Measurements from ENCODE around the gene LBHD1. TPM values are rescaled to one million over a fixed set of nuclear protein-coding genes. Genes with fewer than 3 reads are reported as not detected.

Gene LBHD1
- total RNA-seq, 1 donor from 2014 or later = 6.1 TPM

DNA sequence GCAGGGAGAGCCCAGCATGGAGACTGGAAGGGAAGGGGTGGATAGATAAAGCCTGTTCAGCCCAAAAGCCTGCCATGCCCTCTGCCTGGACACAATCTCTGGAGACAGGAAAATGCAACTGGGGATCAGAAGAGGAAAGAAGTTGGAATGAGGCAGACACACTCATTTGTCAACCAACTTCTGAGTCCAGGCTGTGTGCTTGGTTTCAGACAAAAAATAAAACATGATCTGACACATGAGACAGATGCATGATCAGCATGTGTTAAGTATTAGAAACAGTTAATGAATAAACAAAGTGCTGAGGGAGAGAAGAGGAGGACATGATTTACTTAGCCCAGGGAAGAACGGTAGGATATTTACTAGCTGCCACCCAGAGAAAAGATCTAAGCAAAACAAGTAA is 16.4 kb upstream of the LBHD1 start:
- TF ChIP-seq CTCF (IDR thresholded peaks at IDR 0.05) = no peak
- Histone ChIP-seq H3K27ac (no peak overlapping the region), H3K27me3 (peaks cover 9% of the 10 kb centered on the region), H3K9me3 (no peaks in the 10 kb centered on the region), H3K36me3 (peaks cover 32% of the 10 kb centered on the region), H3K4me1 (no peaks in the 10 kb centered on the region), H3K4me3 (peak overlapping the region; percentile 19)
- intact Hi-C loops (cut with DNase I) = no loop called here
- ATAC-seq (no peak), DNase-seq (no peak)

- no peak for DNase-seq
- H3K4me1 ChIP-seq = no peaks in the 10 kb centered on the region
- no peaks in the 10 kb centered on the region for H3K9me3 ChIP-seq
- peaks cover 25% of the 10 kb centered on the region for H3K36me3 ChIP-seq
- no peak overlapping the region for H3K27ac ChIP-seq
- intact Hi-C loops (cut with DNase I) = no loop called here
- H3K27me3 ChIP-seq = peaks cover 9% of the 10 kb centered on the region
- TF ChIP-seq CTCF (IDR thresholded peaks at IDR 0.05) = no peak
- peak overlapping the region; percentile 19 for H3K4me3 ChIP-seq
- peak; percentile 46 for ATAC-seq
Measured at GRCh38 chr11:62687508-62688396, 15.7 kb upstream of the LBHD1 start.

- intact Hi-C loops (cut with DNase I) = no loop called here
Measured at GRCh38 chr11:62682518-62682917, 10.5 kb upstream of the LBHD1 start.

GRCh38 chr11:62680825-62681240 is 8.8 kb upstream of the LBHD1 start:
- no peak overlapping the region for H3K4me3 ChIP-seq
- H3K4me1 ChIP-seq = peaks cover 24% of the 10 kb centered on the region
- TF ChIP-seq CTCF (IDR thresholded peaks at IDR 0.05) = peak; percentile 58
- H3K27ac ChIP-seq = no peak overlapping the region
- DNase-seq = no peak
- H3K36me3 ChIP-seq = peaks cover 23% of the 10 kb centered on the region
- no peaks in the 10 kb centered on the region for H3K27me3 ChIP-seq
- H3K9me3 ChIP-seq = no peaks in the 10 kb centered on the region
- intact Hi-C loops (cut with DNase I) = no loop called here
- ATAC-seq = peak; percentile 82

More at GRCh38 chr11:62682518-62682917, 10.5 kb upstream of the LBHD1 start:
- no peak for ATAC-seq
- peaks cover 17% of the 10 kb centered on the region for H3K4me1 ChIP-seq
- peaks cover 6% of the 10 kb centered on the region for H3K36me3 ChIP-seq
- H3K27ac ChIP-seq = no peak overlapping the region
- DNase-seq = no peak
- TF ChIP-seq CTCF (IDR thresholded peaks at IDR 0.05) = no peak
- H3K9me3 ChIP-seq = no peaks in the 10 kb centered on the region
- no peak overlapping the region for H3K4me3 ChIP-seq
- H3K27me3 ChIP-seq = peaks cover 1% of the 10 kb centered on the region

GRCh38 chr11:62678770-62679696 is 7.0 kb upstream of the LBHD1 start, which contains the start of gene UBXN1:
UBXN1 (minus strand) TSS chr11:62679073; CDS start chr11:62678923, 150 bp downstream.
- H3K27ac ChIP-seq = peak within 1 kb of the TSS; percentile 92
- peaks cover 24% of the 10 kb centered on the region for H3K4me1 ChIP-seq
- peak within 1 kb of the TSS; percentile 94 for H3K4me3 ChIP-seq
- H3K36me3 ChIP-seq = peaks cover 34% of the 10 kb centered on the region
- ATAC-seq (peak; percentile 95), DNase-seq (peak; percentile 94)
- no peaks in the 10 kb centered on the region for H3K9me3 ChIP-seq
- no peak for TF ChIP-seq CTCF (IDR thresholded peaks at IDR 0.05)
- intact Hi-C loops (cut with DNase I) = no loop called here
- H3K27me3 ChIP-seq = no peaks in the 10 kb centered on the region
